Activated CD8-positive, alpha-beta memory T cell treated with anti-CD3 and anti-CD28 coated beads for 36 hours (primary cell): ENCODE data around the gene UBE2G2. TPM values are rescaled to one million over a fixed set of nuclear protein-coding genes. Genes with fewer than 3 reads are reported as not detected.

Experiments used
- CTCF ChIA-PET: fragments of 350-600 bp; sonication (Branson Sonifier 250); formaldehyde crosslinking; loops from one replicate; lab custom pipeline; 2021; ENCODE audit warnings: antibody characterized with exemption; lab: Charles Lee
- POLR2A ChIA-PET: fragments of 350-600 bp; sonication (Branson Sonifier 250); formaldehyde crosslinking; loops from one replicate; lab custom pipeline; 2021; ENCODE audit warnings: antibody characterized with exemption; lab: Charles Lee
- total RNA-seq, 2 experiments: library from RNA; stranded (reverse); gene quantifications; one replicate each; pipeline ENCODE4 v1.2.3, GENCODE V29; 2021

Gene UBE2G2
- total RNA-seq, 2 experiments from 2014 or later, result 119 to 121 TPM

- ChIA-PET CTCF (no interaction called here), POLR2A (no interaction called here)
Observed at GRCh38 chr21:44762221-44763049, 39.2 kb downstream of the UBE2G2 start.

- POLR2A ChIA-PET, result no interaction called here
Observed at GRCh38 chr21:44761747-44762208, 39.8 kb downstream of the UBE2G2 start.

GRCh38 chr21:44761011-44761729, 40.5 kb downstream of the UBE2G2 start:
- ChIA-PET POLR2A (no interaction called here), CTCF (interaction anchor here (1.3 kb wide), 1 partner anchor 251 kb away, joined by 3 read pairs; no protein-coding TSS in a partner anchor)

More at GRCh38 chr21:44761747-44762208, 39.8 kb downstream of the UBE2G2 start:
- CTCF ChIA-PET, result interaction anchor here (1.3 kb wide), 1 partner anchor 251 kb away, joined by 3 read pairs; no protein-coding TSS in a partner anchor

- CTCF ChIA-PET, result no interaction called here
- POLR2A ChIA-PET, result no interaction called here
Observed at GRCh38 chr21:44760376-44760775, 41.2 kb downstream of the UBE2G2 start.

GRCh38 chr21:44759628-44760285, 41.9 kb downstream of the UBE2G2 start:
- CTCF ChIA-PET, result no interaction called here
- POLR2A ChIA-PET, result no interaction called here

GRCh38 chr21:44758781-44759627, 42.6 kb downstream of the UBE2G2 start:
- ChIA-PET POLR2A (no interaction called here), CTCF (interaction anchor here (1.0 kb wide), 1 partner anchor 248 kb away, joined by 3 read pairs; no protein-coding TSS in a partner anchor)

- POLR2A ChIA-PET, result no interaction called here
- CTCF ChIA-PET, result no interaction called here
Observed at GRCh38 chr21:44758141-44758561, 43.5 kb downstream of the UBE2G2 start.

GRCh38 chr21:44757731-44758130, 43.9 kb downstream of the UBE2G2 start:
- POLR2A ChIA-PET, result no interaction called here
- CTCF ChIA-PET, result no interaction called here

GRCh38 chr21:44756423-44757185, 45.0 kb downstream of the UBE2G2 start:
- CTCF ChIA-PET, result no interaction called here
- POLR2A ChIA-PET, result no interaction called here

- ChIA-PET POLR2A (no interaction called here), CTCF (interaction anchor here (0.7 kb wide), 1 partner anchor 229 kb away, joined by 3 read pairs; no protein-coding TSS in a partner anchor)
Observed at GRCh38 chr21:44755227-44755626, 46.4 kb downstream of the UBE2G2 start.

GRCh38 chr21:44753357-44753756, 48.3 kb downstream of the UBE2G2 start:
- CTCF ChIA-PET, result no interaction called here
- POLR2A ChIA-PET, result no interaction called here

- POLR2A ChIA-PET, result no interaction called here
- CTCF ChIA-PET, result no interaction called here
Observed at GRCh38 chr21:44752671-44753235, 48.9 kb downstream of the UBE2G2 start.

- ChIA-PET CTCF (no interaction called here), POLR2A (no interaction called here)
Observed at GRCh38 chr21:44751799-44752636, 49.6 kb downstream of the UBE2G2 start.

GRCh38 chr21:44751186-44751798, 50.3 kb downstream of the UBE2G2 start:
- CTCF ChIA-PET, result no interaction called here

GRCh38 chr21:44750675-44751025, 51.0 kb downstream of the UBE2G2 start:
- CTCF ChIA-PET, result no interaction called here
- POLR2A ChIA-PET, result no interaction called here

More at GRCh38 chr21:44751186-44751798, 50.3 kb downstream of the UBE2G2 start:
- POLR2A ChIA-PET, result no interaction called here

- POLR2A ChIA-PET, result no interaction called here
- CTCF ChIA-PET, result no interaction called here
Observed at GRCh38 chr21:44749759-44750674, 51.6 kb downstream of the UBE2G2 start.
